ENCODE results near the gene DLG4. TPM values are rescaled to one million over a fixed set of nuclear protein-coding genes. Genes with fewer than 3 reads are reported as not detected.
A peak's percentile ranks its signal among the peaks of the same experiment; 100 is the strongest.

Gene DLG4
- total RNA-seq, 4 donors from 2014 or later: 2.7 to 7.7 (median 4.7) TPM

GRCh38 chr17:7261379-7262191, 41.9 kb upstream of the DLG4 start:
- WGBS, 2 donors: 15 to 18% methylated on average over 25 to 42 of the region's 71 CpGs

GRCh38 chr17:7260651-7261378, 41.2 kb upstream of the DLG4 start:
- no peak for TF ChIP-seq POLR2A (IDR thresholded peaks at IDR 0.05)
- TF ChIP-seq CTCF (IDR thresholded peaks at IDR 0.05): no peak
- WGBS, 2 donors: 10 to 12% methylated on average over 27 to 46 of the region's 54 CpGs
- DNase-seq (ENCODE audit: low spot score in 2 of 2): no peak
- peak overlapping the region; percentile 13 for H3K4me3 ChIP-seq (ENCODE audit: low read depth, poor library complexity, severe bottlenecking)
- intact Hi-C loops (cut with DNase I; ENCODE audit: low total_unique reads): no loop called here

More at GRCh38 chr17:7261379-7262191, 41.9 kb upstream of the DLG4 start:
- TF ChIP-seq CTCF (IDR thresholded peaks at IDR 0.05) (no peak), POLR2A (IDR thresholded peaks at IDR 0.05) (no peak)
- H3K4me3 ChIP-seq (ENCODE audit: low read depth, poor library complexity, severe bottlenecking): peak overlapping the region; percentile 13
- intact Hi-C loops (cut with DNase I; ENCODE audit: low total_unique reads): no loop called here
- no peak for DNase-seq (ENCODE audit: low spot score in 2 of 2)

GRCh38 chr17:7260151-7260550, 40.5 kb upstream of the DLG4 start:
- TF ChIP-seq CTCF (IDR thresholded peaks at IDR 0.05) (no peak), POLR2A (IDR thresholded peaks at IDR 0.05) (no peak)
- H3K4me3 ChIP-seq (ENCODE audit: low read depth, poor library complexity, severe bottlenecking): no peak overlapping the region
- intact Hi-C loops (cut with DNase I; ENCODE audit: low total_unique reads): no loop called here
- whole genome bisulfite sequencing, 2 donors: 78 to 79% methylated on average over 4 of the region's 4 CpGs
- no peak for DNase-seq (ENCODE audit: low spot score in 2 of 2)

GRCh38 chr17:7259555-7259889, 39.9 kb upstream of the DLG4 start:
- H3K4me3 ChIP-seq (ENCODE audit: low read depth, poor library complexity, severe bottlenecking): no peak overlapping the region
- 87 to 91% methylated on average over 6 of the region's 6 CpGs for WGBS, 2 donors
- no peak for DNase-seq (ENCODE audit: low spot score in 2 of 2)

More at GRCh38 chr17:7259555-7259889, 39.9 kb upstream of the DLG4 start:
- TF ChIP-seq CTCF (IDR thresholded peaks at IDR 0.05) (no peak), POLR2A (IDR thresholded peaks at IDR 0.05) (no peak)
- intact Hi-C loops (cut with DNase I; ENCODE audit: low total_unique reads): no loop called here
